HEK293 (cell line): ENCODE measurements around the gene LPP.

ENCODE experiments used
- ZNF2 ChIP-seq: fragments of 450-650 bp; formaldehyde crosslinking; IDR thresholded peaks from 2 replicates; pipeline ENCODE4 v1.5.1; 2016; ENCODE audit warnings: missing biosample characterization, missing genetic modification characterization
- ZSCAN30 ChIP-seq: fragments of 450-650 bp; IDR thresholded peaks from 2 replicates; pipeline ENCODE4 v1.5.1; 2018; ENCODE audit warnings: missing biosample characterization, mild to moderate bottlenecking, missing genetic modification characterization, moderate library complexity
- TF ChIP-seq, protein P1 (sequence below): fragments of 450-650 bp; formaldehyde crosslinking; IDR thresholded peaks from 2 replicates; pipeline ENCODE4 v1.5.1; 2016; ENCODE audit warnings: missing biosample characterization, missing genetic modification characterization

DNA sequence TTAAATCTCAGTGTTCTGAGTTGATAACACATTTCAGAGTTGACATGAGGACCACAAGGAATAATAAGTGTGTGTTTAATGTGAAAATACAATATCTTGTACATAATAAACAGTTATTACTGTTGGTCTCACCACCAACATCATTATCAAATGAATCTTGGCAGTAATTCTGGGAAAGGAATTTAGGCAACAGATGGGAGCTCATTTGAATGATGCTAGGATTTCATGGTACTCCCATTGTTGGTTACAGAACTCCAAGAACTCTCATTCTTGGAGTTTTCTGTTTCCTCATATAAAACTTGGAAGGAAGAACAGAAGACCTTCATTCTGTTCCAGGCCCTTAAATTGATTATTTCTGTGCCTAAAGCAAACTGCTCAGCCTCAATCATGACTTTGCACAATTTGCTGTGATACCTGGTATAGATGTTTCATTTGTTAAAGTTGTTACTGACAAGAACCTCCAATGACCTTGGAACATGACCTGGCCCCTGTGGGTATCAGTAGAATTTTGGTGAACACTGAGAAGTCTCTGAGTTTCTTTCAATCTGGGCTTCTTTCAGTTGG is 385.8 kb downstream of the LPP start:
- TF ChIP-seq, protein P1, sequence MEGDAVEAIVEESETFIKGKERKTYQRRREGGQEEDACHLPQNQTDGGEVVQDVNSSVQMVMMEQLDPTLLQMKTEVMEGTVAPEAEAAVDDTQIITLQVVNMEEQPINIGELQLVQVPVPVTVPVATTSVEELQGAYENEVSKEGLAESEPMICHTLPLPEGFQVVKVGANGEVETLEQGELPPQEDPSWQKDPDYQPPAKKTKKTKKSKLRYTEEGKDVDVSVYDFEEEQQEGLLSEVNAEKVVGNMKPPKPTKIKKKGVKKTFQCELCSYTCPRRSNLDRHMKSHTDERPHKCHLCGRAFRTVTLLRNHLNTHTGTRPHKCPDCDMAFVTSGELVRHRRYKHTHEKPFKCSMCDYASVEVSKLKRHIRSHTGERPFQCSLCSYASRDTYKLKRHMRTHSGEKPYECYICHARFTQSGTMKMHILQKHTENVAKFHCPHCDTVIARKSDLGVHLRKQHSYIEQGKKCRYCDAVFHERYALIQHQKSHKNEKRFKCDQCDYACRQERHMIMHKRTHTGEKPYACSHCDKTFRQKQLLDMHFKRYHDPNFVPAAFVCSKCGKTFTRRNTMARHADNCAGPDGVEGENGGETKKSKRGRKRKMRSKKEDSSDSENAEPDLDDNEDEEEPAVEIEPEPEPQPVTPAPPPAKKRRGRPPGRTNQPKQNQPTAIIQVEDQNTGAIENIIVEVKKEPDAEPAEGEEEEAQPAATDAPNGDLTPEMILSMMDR (tag by site-specific recombination), result no peak
- TF ChIP-seq ZSCAN30, result no peak
- TF ChIP-seq ZNF2 (tag by site-specific recombination), result no peak
